HG03575 (cell line): ENCODE results near the gene ATN1.
A peak's percentile ranks its signal among the peaks of the same experiment; 100 is the strongest.
"Not testable (repeated sequence)": the region's sequence is repeated elsewhere in the genome, so short reads cannot be mapped to it uniquely, and the experiment has no call there.

Experiments used
- ATAC-seq: cut with Tn5 transposase; IDR thresholded peaks from one replicate; pipeline ENCODE4 v1.9.1; 2021; ENCODE audit not compliant: unreplicated experiment, insufficient number of reproducible peaks, low FRiP score; ENCODE audit errors: extremely low read depth

ATN1 gene, protein sequence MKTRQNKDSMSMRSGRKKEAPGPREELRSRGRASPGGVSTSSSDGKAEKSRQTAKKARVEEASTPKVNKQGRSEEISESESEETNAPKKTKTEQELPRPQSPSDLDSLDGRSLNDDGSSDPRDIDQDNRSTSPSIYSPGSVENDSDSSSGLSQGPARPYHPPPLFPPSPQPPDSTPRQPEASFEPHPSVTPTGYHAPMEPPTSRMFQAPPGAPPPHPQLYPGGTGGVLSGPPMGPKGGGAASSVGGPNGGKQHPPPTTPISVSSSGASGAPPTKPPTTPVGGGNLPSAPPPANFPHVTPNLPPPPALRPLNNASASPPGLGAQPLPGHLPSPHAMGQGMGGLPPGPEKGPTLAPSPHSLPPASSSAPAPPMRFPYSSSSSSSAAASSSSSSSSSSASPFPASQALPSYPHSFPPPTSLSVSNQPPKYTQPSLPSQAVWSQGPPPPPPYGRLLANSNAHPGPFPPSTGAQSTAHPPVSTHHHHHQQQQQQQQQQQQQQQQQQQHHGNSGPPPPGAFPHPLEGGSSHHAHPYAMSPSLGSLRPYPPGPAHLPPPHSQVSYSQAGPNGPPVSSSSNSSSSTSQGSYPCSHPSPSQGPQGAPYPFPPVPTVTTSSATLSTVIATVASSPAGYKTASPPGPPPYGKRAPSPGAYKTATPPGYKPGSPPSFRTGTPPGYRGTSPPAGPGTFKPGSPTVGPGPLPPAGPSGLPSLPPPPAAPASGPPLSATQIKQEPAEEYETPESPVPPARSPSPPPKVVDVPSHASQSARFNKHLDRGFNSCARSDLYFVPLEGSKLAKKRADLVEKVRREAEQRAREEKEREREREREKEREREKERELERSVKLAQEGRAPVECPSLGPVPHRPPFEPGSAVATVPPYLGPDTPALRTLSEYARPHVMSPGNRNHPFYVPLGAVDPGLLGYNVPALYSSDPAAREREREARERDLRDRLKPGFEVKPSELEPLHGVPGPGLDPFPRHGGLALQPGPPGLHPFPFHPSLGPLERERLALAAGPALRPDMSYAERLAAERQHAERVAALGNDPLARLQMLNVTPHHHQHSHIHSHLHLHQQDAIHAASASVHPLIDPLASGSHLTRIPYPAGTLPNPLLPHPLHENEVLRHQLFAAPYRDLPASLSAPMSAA (N-terminal part only)

DNA sequence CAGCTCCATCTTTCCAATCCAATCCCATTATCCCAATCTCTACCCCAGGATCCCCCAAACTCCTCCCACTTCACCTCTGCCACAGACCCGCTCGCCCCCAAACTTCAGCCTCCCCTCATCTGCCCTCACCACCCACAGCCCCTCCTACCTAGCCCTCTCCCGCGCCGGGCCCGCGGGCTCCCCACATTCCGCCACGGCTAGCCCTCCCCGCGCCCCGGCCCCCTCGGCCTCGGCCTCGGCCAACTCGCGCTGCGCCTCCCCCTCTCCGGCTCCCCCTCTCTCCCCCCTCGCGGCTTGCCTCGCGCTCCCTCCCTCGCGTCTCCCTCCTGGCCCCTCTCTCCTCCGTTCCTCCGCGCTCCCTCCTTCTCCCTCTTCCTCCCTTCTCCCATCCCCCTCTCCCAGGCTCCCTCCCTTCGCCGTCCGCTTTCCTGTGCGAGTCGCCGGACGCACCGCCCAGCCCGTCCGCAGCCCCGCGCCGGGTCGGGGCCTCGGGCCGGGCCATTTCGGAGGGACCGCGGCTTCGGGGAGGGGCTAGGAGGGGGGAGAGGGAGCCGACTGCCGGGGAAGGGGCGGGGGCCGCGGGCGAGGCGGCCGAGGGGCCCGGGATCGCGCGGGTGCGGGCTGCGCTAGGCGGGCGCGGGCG, at the start of gene ATN1:
ATN1 (plus strand) TSS at position 581 of the 643 bp plus-strand sequence. CDS start 6,043 bp downstream, outside the sequence.
- no peak for ATAC-seq

DNA sequence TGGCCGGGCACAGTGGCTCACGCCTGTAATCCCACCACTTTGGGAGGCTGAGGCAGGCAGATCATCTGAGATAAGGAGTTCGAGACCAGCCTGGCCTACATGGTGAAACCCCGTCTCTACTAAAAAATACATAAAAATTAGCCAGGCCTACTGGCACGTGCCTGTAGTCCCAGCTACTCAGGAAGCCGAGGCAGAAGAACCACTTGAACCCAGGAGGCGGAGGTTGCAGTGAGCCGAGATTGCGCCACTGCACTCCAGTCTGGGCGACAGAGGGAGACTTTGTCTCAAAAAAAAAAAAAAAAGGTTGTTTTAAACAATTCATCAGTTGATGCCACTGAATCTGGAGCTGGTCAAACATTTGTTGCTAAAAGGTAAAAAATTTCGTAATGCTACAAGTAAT, 47.9 kb upstream of the ATN1 start:
- not testable (repeated sequence) for ATAC-seq

DNA sequence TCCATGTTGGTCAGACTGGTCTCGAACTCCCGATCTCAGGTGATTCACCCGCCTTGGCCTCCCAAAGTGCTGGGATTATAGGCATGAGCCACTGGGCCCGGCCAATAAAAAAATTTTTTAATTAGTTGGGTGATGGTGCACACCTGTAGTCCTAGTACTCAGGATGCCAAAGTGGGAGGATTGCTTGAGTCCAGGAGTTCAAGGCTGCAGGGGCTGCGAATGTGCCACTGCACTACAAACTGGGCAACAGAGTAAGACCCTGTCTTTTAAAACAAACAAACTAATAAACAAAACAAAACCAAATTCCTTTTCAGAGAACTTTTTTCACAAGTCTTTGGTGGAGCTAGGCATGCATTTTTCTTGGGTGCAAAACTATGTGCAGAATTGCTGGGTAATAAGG, 44.5 kb upstream of the ATN1 start:
- ATAC-seq: no peak

DNA sequence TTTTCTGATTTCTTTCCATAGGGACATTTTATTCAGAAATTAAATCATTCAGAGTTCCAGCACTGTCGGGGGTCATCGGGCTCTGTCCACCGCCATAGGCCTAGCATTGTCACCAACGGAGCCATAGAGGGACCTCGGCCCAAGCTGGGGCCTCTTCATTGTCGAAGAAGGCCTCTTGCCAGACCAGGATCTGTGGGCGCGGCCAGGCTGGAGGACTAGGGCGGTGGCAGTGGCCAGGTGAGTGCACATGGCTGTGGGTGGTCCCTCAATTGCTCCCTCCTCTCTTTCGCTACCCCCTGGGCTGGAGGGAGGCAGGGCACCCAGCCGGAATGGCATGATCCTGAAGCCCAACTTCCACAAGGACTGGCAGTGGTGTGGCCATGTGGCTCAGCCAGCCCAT, 44.1 kb upstream of the ATN1 start:
- ATAC-seq: no peak

DNA sequence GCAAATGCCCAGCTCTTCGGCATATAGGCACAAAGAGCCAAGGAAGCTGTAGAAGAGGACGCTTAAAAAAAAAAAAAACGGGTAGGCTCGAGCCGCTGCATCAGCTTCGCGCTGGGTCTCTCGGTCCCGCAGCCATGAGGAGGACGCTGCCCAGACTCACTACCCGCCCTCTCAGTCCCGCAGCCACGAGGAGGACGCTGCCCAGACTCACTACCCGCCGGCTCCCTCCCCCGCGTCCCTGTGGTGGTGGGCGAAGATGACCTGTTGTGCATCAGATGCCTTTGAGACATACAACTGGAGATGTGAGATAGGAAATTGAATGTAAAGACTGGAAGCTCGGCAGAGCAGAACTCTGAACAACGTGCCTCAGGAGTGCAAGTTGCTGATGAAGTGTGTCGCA, 43.2 kb upstream of the ATN1 start:
- ATAC-seq: no peak

DNA sequence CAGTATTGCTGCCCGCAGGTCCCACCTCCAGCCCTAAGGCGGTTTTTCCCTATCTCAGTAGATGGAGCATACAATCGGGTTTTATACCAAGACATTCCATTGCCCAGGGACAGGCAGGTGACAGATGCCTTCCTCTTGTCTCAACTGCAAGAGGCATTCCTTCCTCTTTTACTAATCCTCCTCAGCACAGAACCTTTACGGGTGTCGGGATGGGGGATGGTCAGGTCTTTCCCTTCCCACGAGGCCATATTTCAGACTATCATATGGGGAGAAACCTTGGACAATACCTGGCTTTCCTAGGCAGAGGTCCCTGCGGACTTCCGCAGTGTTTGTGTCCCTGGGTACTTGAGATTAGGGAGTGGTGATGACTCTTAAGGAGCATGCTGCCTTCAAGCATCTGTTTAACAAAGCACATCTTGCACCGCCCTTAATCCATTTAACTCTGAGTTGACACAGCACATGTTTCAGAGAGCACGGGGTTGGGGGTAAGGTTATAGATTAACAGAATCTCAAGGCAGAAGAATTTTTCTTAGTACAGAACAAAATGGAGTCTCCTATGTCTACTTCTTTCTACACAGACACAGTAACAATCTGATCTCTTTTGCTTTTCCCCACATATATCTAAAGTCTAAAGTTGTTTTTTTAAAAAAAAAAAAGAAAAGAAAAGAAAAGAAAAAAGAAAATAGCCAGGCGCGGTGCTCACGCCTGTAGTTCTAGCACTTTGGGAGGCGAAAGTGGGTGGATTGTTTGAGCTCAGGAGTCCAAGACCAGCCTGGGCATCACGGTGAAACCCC, 41.4 kb upstream of the ATN1 start:
- not testable (repeated sequence) for ATAC-seq

DNA sequence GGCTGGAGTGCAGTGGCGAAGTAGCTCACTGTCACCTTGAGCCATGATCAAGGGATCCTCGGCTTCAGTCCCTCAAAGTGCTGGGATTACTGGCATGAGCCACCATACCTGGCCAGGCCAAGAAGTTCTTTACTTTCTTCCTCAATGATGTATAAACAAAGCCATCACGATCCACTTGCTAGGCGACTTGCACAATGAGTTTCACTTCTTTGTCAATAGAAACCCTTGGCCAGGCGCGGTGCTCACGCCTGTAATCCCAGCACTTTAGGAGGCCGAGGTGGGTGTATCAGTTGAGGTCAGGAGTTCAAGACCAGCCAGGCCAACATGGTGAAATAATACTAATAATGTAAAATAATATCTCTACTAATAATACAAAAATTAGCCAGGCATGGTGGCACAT, 40.3 kb upstream of the ATN1 start:
- no peak for ATAC-seq

DNA sequence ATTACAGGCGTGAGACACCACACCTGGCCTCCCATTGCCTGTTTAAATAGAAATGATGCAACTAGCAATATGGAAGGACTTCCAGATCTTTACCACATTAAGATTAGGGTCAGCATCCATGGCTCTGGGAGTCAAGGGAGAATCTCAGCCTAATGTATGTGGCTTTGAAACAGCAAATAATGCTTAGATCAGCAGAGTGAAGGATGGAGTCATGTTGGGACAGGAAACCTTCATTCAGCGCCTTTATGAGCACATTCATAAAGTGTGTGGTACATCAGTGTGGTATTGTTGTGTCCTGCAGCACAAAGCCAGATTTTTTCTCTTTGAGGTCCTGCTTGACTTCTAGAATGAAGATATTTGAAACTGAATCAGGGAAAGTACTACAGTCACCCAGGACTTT, 39.4 kb upstream of the ATN1 start:
- ATAC-seq: no peak

DNA sequence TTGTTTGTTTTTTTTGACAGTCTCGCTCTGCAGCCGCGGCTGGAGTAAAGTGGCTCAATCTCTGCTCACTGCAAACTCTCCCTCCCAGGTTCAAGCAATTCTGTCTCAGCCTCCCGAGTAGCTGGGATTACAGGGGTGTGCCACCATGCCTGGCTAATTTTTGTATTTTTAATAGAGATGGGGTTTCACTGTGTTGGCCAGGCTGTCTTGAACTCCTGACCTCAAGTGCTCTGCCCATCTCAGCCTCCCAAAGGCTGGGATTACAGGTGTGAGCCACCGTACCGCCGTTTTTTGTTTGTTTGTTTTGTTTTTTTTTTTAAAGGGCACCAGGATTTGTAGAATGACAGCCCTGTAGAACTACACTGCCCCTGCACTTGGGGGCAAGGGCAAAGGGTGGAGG, 39.0 kb upstream of the ATN1 start:
- ATAC-seq: not testable (repeated sequence)

DNA sequence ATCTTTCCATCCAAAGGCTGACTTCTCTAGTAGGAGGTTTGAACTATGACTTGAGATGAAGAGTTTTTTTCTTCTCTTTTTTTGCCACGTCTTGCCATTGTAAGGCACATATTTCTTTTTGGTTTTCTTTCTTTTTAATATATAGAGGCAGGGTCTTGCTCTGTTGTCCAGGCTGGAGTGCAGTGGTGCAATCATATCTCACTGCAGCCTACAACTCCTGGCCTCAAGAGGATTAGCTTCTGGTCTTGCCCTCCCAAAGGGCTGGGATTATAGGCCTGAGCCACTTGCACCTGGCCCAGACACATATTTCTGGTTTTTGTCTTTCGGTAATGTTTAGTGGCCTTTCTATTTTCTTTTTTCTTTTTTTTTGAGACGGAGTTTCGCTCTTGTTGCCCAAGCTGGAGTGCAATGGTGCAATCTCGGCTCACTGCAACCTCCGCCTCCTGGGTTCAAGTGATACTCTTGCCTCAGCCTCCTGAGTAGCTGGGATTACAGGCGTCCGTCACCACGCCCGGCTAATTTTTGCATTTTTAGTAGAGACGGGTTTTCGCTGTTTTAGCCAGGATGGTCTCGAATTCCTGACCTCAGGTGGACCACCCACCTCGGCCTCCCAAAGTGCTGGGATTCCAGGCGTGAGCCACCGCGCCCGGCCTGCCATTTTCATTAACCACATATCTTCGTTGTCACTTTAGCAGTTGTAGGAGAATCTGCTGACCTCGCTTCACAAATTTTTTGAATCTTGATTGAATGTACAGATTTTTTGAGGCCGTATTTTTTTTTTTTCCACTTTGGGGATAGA, 37.8 kb upstream of the ATN1 start:
- not testable (repeated sequence) for ATAC-seq

DNA sequence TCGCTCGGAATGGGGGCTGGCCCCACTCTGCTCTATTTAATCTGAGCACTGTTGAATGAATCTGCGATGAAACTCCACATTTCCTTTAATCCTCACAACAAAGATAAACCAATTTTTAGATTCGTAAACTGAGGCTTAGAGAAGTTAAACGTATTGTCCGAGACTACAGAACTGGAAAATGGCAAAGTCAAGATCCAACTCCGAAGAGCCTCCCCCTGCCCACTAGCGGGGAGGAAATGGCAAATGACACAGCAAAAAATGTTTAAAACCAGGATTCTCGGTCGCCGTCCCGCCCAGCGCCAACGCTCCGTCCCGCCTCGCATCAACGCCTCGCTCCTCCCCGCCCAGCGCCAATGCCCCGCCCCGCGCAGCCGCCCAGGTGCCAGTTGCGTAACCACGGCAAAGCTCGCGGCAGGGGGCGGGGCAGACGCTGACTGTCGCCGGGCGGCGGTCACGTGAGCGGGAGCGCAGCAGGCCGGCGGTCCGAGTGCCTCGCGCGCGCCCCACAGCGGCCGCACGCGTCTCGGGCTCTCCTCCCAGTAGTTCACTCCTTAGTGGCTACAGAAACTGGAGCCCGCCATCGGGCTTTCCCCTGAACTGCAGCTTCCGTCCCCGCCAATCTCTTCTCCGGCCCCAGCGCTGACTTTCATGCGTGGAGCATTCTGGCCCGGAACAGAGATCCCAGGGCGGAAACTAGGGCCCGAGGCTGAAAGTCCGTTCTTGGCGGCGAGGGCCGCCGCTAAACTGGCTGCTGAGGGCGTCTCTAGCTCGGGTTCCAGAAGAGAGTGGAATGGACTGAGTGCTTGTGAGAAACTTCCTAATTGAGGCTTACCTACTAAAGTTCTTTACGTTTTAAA, 36.7 kb upstream of the ATN1 start:
- peak; percentile 70 for ATAC-seq

DNA sequence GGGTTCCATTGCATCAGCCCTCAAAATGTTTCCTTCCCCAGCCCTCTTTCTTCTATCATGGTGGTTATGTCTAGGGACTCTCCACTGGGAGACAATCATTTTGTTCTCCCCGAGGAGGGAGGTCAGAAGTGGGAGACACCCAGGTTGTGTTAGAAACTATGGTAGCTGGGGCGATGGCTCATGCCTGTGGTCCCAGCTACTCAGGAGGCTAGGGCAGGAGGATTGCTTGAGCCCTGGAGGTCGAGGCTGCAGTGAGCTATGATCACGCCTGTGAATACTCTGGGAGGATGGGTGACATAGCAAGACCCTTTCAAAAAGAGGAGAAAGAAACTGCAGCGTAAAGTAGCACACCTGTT, 36.1 kb upstream of the ATN1 start:
- no peak for ATAC-seq

DNA sequence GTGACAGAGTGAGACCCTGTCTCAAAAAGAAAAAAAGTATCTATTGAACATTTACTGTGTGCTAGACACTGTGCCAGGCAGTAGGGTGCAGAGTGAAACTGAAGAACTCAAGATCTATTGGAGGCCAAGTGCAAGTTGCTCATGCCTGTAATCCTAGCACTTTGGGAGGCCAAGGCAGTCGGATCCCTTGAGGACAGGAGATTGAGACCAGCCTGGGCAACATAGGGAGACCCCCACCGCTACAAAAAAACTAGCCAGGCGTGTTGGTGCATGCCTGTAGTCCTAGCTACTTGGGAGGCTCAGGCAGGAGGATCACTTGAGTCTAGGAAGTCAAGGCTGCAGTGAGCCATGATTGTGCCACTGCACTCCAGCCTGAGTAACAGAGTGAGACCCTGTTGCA, 35.1 kb upstream of the ATN1 start:
- not testable (repeated sequence) for ATAC-seq

DNA sequence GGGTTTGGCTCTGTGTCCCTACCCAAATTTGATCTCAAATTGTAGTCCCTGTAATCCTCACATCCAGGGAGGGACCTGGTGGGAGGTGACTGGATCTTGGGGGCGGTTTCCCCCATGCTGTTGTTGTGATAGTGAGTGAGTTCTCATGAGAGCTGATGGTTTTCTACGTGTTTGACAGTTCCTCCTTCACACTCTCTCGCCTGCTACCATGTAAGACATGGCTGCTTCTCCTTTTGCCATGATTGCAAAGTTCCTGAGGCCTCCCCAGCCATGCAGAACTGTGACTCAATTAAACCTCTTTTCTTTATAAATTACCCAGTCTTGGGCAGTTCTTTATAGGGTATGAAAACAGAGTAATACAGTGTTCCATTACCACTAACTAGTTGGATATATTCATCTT, 33.4 kb upstream of the ATN1 start:
- no peak for ATAC-seq

DNA sequence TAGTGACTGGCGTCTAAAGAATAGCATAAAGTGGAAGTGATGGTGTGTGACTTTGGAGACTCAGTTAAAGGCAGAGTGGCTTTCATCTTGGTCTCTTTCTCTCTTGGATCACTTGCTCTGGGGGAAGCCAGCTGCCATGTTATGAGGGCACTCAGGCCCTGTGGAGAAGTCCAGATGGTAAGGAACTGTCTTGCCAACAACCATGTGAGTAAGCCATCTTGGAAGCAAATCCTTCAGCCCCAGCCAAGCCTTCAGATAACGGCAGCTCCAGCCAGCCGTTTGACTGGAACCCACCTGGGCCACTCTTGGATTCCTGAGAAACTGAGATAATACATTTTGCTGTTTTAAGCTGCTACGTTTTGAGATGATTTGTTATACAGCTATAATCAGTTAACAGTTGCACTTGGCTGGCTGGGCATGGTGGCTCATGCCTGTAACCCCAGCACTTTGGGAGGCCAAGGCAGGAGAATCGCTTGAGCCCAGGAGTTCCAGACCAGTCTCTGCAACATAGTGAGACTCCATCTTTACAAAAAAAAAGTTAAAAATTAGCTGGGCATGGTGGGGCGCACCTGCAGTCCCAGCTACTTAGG, 30.8 kb upstream of the ATN1 start:
- no peak for ATAC-seq

DNA sequence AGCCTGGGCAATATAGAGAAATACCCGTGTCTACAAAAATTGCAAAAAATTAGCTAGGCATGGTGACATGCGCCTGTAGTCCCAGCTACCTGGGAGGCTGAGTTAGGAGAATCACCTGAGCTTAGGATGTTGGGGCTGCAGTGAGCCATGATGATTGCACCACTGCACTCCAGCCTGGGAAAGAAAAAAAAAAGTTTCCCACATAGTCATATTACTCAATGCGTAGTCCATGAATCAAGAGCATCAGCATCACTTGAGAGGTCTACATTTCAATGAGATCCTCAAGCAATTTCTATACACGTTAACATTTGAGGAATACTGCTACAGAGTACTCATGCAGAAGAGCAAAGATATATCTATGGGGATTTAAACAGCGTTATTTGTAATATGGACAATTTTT, 28.3 kb upstream of the ATN1 start:
- no peak for ATAC-seq
